NB4 (cell line): ENCODE results near the gene NHEJ1.

Source experiments
- POLR2A ChIP-seq: IDR thresholded peaks from 2 replicates; pipeline ENCODE4 v1.6.1; 2011; ENCODE audit warnings: mild to moderate bottlenecking; ENCODE audit not compliant: insufficient read length; ENCODE audit errors: extremely low read depth
- TF ChIP-seq, protein P1 (sequence below): IDR thresholded peaks from one replicate; pipeline ENCODE4 v1.5.1; 2012; ENCODE audit warnings: low read depth, low read length

DNA sequence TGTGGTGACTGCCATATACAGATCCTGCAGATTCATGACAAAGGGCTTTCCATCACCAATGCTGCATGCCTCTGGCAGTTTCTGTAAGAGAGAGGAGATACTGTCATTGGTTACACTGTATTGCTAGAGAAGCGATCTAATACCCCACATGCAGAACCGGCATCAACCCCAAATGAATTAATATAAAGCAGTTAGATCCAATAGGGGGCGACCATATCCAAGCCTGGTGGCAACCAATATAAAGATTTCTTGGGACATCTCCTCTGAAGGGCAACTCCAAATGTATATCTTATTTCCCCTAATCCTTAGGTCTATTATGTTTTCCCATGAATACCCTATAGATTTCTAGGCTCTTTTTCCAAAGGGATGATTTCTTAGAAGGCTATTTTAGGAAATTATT, 82.5 kb downstream of the NHEJ1 start:
- TF ChIP-seq, protein P1, sequence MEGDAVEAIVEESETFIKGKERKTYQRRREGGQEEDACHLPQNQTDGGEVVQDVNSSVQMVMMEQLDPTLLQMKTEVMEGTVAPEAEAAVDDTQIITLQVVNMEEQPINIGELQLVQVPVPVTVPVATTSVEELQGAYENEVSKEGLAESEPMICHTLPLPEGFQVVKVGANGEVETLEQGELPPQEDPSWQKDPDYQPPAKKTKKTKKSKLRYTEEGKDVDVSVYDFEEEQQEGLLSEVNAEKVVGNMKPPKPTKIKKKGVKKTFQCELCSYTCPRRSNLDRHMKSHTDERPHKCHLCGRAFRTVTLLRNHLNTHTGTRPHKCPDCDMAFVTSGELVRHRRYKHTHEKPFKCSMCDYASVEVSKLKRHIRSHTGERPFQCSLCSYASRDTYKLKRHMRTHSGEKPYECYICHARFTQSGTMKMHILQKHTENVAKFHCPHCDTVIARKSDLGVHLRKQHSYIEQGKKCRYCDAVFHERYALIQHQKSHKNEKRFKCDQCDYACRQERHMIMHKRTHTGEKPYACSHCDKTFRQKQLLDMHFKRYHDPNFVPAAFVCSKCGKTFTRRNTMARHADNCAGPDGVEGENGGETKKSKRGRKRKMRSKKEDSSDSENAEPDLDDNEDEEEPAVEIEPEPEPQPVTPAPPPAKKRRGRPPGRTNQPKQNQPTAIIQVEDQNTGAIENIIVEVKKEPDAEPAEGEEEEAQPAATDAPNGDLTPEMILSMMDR: no peak
- TF ChIP-seq POLR2A: no peak
